NCI-H2196 treated with DMSO at 0.1 percent for 48 hours (cell line): ENCODE measurements around the gene CADM4.
"Not testable (repeated sequence)": the region's sequence is repeated elsewhere in the genome, so short reads cannot be mapped to it uniquely, and the experiment has no call there.

Experiments
- DNase-seq: peaks from one replicate; lab custom pipeline; 2025; ENCODE audit not compliant: unreplicated experiment; lab: John Stamatoyannopoulos, UW

CADM4 gene

GRCh38 chr19:43589678-43590077 lies 50.0 kb downstream of the CADM4 start:
- no peak for DNase-seq

DNA sequence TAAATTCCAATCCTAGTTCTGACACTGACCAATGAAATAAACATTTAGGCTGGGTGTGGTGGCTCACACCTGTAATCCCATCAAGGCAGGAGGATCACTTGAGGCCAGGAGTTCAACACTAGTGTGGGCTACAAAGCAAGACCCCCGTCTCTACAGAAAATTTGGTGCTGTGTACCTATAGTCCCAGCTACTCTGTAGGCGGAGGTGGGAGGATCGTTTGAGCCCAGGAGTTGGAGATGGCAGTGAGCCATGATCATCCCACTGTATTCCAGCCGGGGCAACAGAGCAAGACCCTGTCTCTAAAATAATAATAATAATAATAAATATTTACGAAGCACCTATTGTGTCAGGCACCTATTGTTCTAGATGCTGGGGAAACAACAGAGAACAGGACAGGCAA lies 50.4 kb downstream of the CADM4 start:
- DNase-seq, result no peak

DNA sequence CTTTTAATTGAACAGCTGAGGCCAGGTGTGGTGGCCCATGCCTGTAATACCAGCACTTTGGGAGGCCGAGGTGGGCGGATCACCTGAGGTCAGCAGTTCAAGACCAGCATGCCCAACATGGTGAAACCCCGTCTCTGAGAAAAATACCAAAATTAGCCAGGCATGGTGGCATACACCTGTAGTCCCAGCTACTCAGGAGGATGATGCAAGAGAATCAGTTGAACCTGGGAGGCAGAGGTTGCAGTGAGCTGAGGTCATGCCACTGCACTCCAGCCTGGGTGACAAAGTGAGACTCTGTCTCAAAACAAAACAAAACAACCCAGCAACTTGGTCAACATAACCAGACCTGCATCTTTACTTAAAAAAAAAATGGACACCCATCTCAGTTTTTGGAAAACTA lies 52.6 kb downstream of the CADM4 start:
- not testable (repeated sequence) for DNase-seq

DNA sequence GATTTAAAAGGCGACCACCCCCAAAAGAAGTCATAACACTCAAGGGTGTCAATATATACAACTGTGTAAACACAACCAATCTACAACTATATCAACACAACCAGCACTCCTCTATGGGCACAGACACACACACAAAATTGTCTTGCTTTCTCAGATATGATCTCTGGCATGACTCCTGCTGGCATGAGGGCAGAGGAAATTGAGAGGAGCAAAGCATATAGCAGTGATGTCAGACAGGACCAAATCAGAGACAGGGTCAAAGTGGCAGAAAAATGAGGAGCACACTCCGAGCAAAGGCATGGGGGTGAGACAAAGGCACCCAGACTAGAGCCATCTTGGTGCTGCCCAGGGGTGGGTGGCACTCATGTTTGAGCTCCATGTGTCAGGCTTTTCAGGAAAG lies 53.3 kb downstream of the CADM4 start:
- DNase-seq, result no peak

DNA sequence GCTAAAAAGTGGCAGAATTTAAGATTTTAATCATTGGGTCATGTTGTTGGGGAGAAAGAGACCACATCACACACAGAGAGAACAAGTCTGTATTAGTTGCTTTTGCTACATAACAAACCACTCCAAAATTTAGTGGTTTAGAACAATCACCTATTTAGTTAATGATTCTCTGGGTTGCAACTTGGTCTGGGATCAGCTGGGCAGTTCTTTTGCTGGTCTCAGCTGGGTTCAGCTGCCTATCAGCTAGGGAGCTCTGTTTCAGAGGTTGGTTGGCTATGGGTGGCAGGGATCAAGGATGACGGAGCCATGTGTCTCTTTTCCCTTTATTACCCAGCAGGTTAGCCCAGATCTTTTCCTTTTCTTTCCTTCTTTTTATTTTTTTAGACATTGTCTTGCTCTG lies 55.2 kb downstream of the CADM4 start:
- DNase-seq, result no peak

DNA sequence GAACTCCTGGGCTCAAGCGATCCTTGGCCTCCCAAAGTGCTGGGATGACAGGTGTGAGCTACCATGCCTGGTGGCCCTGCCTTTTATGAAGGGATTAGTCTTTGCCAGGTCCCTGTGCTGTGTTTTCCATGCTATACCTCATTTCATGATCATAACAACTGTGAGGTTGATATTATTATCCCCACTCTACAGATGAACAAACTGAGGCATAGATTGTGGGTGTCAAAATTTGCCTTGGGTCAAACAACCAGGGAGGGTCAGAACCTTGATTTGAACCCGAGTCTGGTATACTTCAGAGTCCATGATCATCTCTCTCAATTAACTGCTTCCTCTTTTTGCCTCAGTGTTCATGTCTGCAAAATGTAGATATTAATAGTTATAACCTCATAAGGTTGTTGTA lies 57.2 kb downstream of the CADM4 start:
- no peak for DNase-seq

DNA sequence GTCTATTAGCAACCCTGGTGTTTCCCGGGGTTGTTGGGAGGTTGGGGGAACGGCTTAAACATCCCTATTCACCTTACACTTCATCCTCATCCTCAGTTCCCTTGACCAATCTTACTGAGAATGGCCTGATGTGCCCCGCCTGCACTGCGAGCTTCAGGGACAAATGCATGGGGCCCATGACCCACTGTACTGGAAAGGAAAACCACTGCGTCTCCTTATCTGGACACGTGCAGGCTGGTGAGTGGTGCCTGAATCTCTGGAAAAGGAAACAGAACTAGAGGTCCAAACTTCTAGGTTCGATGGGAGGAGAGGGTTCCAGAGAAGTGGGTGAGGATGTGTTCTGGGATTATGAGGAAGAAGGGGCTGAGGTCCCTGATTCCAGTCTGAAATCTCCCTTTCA lies 58.2 kb downstream of the CADM4 start:
- DNase-seq, result no peak

- no peak for DNase-seq
These were observed 60.9 kb downstream of the CADM4 start for GRCh38 chr19:43578787-43579186.

- no peak for DNase-seq
These were observed 63.4 kb downstream of the CADM4 start for GRCh38 chr19:43575955-43576878.

GRCh38 chr19:43575156-43575950 lies 64.3 kb downstream of the CADM4 start, which contains the start of the genes PINLYP and XRCC1:
TSS of gene PINLYP (plus strand) at chr19:43575801. CDS start at chr19:43577192, 1,391 bp downstream.
TSS of gene XRCC1 (minus strand) at chr19:43575527. CDS start at chr19:43575458, 69 bp downstream.
- peak; percentile 98 for DNase-seq

GRCh38 chr19:43574424-43575155 lies 65.1 kb downstream of the CADM4 start:
- no peak for DNase-seq
